GM12875 (cell line): ENCODE results near the gene DIDO1.
"Not testable (repeated sequence)": the region's sequence is repeated elsewhere in the genome, so short reads cannot be mapped to it uniquely, and the experiment has no call there.

Experiments
- H3K4me3 ChIP-seq: one replicate; pipeline ENCODE4 v1.5.1; 2011; ENCODE audit warnings: low read depth, low read length, control low read depth
- CTCF ChIP-seq: IDR thresholded peaks from 2 replicates; pipeline ENCODE4 v1.5.1; 2011; ENCODE audit warnings: low read depth, mild to moderate bottlenecking, control low read depth, inconsistent platforms, low read length, moderate library complexity, borderline replicate concordance; ENCODE audit not compliant: insufficient read depth

The DIDO1 gene

DNA sequence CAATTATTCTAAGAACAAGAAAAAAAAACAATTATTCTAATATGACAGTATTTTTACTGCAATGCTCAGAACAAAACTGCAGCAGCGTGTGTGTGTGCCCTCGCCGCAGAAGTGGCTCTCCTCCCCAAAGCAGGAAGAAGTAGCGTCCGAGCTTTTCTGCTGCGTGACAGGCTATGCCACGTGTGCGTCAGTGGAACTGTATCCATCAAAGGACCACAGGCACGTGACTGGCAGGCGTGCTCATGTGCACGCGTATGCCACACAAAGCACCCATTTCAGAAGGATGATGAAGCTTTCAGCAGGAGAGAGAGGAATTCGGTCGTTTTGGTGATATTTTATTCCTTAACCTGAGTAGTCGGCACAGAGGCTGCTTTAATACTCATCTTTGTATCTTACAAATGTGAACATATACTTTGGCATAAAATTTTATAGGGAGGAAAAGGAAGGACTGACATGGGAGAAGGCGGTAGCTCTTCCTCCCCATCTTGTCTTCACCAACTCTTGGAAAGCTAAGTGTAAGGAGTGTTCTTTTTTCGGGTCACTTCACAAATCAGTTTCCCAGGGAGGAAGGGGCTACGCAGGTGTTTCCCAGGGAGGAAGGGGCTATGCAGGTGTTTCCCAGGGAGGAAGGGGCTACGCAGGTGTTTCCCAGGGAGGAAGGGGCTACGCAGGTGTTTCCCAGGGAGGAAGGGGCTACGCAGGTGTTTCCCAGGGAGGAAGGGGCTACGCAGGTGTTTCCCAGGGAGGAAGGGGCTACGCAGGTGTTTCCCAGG is 68.1 kb downstream of the DIDO1 start:
- TF ChIP-seq CTCF, result no peak
- no peak overlapping the region for H3K4me3 ChIP-seq

DNA sequence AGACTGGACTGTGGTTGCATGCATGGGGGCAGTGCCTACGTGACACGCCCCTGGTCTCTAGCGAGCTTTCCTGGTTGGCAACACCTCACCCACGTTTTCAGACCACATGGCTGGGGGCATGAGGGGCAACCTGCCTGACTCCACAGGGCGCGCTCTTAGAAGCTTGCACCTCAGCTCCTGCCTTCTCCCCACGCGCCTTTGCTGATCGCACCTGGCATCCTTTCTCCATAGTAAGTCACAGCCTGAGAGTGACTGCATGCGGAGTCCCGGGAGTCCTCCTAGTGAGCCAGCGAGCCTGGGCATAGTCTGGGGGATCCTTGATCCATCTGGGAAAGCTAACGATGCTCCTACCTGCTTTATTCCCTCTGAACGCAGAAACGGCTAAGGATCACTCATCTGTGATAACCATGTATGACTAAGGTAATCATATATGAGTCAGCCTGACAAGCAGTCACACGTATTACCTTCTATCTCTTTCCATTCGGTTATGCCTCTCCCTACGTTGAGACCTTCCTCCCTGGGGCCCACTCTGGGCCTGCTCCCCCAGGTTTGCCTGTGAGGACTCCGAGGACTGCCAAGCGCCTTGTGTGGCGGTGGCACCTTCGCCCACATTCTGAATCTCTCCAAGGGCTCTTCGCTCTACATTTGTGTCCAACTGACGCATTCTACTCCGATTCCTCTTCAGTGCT is 69.2 kb downstream of the DIDO1 start:
- H3K4me3 ChIP-seq, result no peak overlapping the region
- no peak for TF ChIP-seq CTCF

- H3K4me3 ChIP-seq, result no peak overlapping the region
- TF ChIP-seq CTCF, result no peak
Measured at GRCh38 chr20:62855120-62855519, 71.2 kb downstream of the DIDO1 start.

GRCh38 chr20:62854121-62854520 is 72.2 kb downstream of the DIDO1 start:
- TF ChIP-seq CTCF, result no peak

DNA sequence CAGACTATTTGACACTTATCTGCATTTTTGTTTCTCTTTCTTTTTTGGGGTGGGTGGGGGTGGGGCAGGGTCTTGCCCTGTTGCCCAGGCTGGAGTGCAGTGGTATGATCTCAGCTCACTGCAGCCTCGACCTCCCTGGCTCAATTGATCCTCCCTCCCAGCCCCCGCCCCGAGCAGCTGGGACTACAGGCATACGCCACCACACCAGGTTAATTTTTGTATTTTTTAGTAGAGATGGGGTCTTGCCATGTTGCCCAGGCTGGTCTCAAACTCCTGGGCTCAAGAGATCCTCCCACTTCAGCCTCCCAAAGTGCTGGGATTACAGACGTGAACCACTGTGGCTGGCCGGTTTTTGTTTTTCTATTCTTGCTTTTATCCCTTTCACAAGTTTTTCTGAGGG is 73.0 kb downstream of the DIDO1 start:
- H3K4me3 ChIP-seq, result not testable (repeated sequence)

More at GRCh38 chr20:62854121-62854520, 72.2 kb downstream of the DIDO1 start:
- no peak overlapping the region for H3K4me3 ChIP-seq

DNA sequence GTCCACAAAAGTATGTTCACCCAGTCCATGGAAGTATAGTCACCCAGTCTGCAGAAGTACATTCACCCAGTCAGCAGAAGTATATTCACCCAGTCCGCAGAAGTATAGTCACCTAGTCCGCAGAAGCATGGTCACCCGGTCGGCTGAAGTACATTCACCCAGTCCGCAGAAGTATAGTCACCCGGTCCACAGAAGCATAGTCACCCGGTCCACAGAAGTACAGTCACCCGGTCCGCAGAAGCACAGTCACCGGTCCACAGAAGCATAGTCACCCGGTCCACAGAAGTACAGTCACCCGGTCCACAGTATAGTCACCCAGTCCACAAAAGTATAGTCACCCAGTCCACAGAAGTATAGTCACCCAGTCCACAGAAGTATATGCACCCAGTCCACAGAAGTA is 73.5 kb downstream of the DIDO1 start:
- TF ChIP-seq CTCF, result no peak
- H3K4me3 ChIP-seq, result no peak overlapping the region

DNA sequence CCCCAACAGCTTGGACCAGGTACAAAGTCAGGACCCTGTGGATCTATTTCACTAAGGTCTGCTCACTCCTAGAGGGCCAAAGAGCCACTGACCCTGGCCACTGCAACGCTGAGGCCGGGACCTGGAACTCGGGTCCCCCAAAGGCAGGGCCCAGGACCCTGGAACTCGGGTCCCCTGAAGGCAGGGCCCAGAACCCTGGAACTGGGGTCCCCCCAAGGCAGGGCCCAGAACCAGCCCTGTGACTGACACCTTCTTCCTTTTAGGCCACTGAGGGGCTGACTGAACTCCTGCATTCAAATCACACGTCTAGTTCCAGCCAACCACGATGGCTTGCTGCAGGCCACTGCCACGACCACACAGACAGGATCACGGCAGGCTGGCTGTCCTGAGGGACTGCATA is 74.1 kb downstream of the DIDO1 start:
- H3K4me3 ChIP-seq, result no peak overlapping the region
- no peak for TF ChIP-seq CTCF
